Dendritic cell treated with granulocyte-macrophage colony-stimulating factor and Interleukin-4, amounts not matched to agents 40 ng/mL and 50 ng/mL, for 4 days (primary cell): Measurements from ENCODE around the gene EFNA5.

Experiments
- H3K27ac Mint-ChIP-seq: one replicate; pipeline ENCODE4 v1.8.0; 2022; ENCODE audit warnings: mild to moderate bottlenecking, mixed read lengths
- H3K27me3 Mint-ChIP-seq: one replicate; pipeline ENCODE4 v1.8.0; 2022; ENCODE audit warnings: mild to moderate bottlenecking, mixed read lengths
- H3K36me3 Mint-ChIP-seq: one replicate; pipeline ENCODE4 v1.8.0; 2022; ENCODE audit warnings: low read depth, mixed read lengths
- H3K4me1 Mint-ChIP-seq: one replicate; pipeline ENCODE4 v1.8.0; 2022; ENCODE audit warnings: low read depth, mixed read lengths
- H3K4me3 Mint-ChIP-seq: one replicate; pipeline ENCODE4 v1.8.0; 2022; ENCODE audit warnings: mild to moderate bottlenecking, moderate library complexity, mixed read lengths
- H3K9me3 Mint-ChIP-seq: one replicate; pipeline ENCODE4 v1.8.0; 2022; ENCODE audit warnings: mixed read lengths
- intact Hi-C: fragments of 100-400 bp; cut with micrococcal nuclease; formaldehyde crosslinking; loops from one replicate; pipeline ENCODE4 v1.15.0; 2022

Gene EFNA5

DNA sequence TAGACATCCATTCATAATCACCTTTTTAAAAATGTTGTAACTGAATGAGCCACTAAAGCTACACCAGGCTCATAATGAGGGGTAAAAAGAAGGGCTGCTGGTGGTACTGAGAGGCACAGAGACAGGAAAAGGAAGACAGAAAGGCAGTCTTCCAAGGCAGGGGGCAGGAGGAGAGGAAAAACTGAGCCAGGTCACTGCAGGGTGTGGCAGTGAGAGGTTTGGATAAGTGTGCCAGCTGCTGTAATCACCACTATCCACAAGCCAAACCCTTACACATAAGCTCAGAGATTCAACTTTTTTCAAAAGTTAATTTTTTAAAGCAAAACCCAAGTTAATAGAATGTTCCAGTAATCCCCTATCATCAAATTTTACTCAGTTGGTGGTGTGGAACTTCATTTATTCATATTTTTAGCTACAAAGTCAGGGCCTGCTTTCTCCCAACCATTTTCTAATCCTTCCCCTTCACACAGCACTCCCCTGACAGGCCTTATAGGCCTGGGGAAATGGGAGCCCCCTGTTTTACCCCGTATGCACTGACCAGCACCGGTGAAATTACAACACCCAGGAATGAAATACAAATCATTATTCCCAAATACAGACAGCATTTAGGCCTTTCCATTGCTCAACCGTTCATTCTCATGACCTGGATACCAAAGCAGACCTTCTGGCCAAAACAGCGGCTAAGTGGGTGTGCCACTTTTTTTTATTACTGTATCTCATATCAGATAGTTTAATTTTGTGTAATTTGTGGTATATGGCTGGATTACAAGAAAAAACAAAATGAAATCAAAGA, 76.3 kb downstream of the EFNA5 start:
- H3K27ac Mint-ChIP-seq = no peak overlapping the region
- H3K27me3 Mint-ChIP-seq = no peaks in the 10 kb centered on the region
- no peak overlapping the region for H3K4me3 Mint-ChIP-seq
- intact Hi-C loops = no loop called here
- H3K36me3 Mint-ChIP-seq = no peaks in the 10 kb centered on the region
- H3K4me1 Mint-ChIP-seq = no peaks in the 10 kb centered on the region
- no peaks in the 10 kb centered on the region for H3K9me3 Mint-ChIP-seq

DNA sequence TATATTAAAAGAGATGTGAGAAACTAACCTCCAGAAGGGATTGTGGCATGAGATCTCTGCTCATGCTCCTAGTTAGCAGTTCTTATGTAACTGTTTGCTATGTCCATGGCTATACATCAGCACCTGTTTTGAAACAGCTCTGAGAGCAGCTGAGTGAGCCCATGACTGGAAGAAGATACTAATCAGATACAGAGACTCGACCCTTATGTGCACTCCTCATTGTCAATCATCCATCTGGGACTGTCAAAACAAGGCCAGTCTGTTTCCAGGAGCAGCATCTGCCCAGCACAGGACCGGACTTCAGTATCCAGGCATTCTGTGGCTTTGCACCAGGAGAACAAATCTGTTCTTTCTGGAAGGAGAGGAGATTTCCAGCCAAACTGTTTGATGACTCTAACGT, 77.7 kb downstream of the EFNA5 start:
- intact Hi-C loops = no loop called here
- no peaks in the 10 kb centered on the region for H3K36me3 Mint-ChIP-seq
- no peaks in the 10 kb centered on the region for H3K4me1 Mint-ChIP-seq
- no peaks in the 10 kb centered on the region for H3K9me3 Mint-ChIP-seq
- no peaks in the 10 kb centered on the region for H3K27me3 Mint-ChIP-seq
- H3K4me3 Mint-ChIP-seq = no peak overlapping the region
- no peak overlapping the region for H3K27ac Mint-ChIP-seq

DNA sequence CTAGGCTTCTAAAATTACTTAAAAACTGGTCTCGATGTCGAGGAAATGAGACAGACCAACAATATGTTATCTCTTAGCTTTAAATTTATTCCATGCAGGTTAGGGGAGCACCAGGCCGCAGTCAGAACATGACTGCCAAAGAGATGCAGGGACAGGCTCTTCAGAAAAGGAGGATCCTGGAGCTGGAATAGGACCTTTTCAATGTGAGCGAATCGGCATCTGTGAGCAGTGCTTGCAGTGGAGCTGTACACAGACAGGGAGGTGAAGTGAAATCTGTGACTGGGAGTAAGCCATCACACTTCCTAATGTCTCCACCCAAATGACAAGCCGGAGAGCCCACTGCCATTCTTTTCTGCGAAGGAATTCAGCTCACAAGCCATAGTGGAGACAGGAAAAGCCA, 78.2 kb downstream of the EFNA5 start:
- no peak overlapping the region for H3K27ac Mint-ChIP-seq
- intact Hi-C loops = no loop called here
- H3K4me1 Mint-ChIP-seq = no peaks in the 10 kb centered on the region
- no peaks in the 10 kb centered on the region for H3K9me3 Mint-ChIP-seq
- no peaks in the 10 kb centered on the region for H3K36me3 Mint-ChIP-seq
- no peaks in the 10 kb centered on the region for H3K27me3 Mint-ChIP-seq
- no peak overlapping the region for H3K4me3 Mint-ChIP-seq

DNA sequence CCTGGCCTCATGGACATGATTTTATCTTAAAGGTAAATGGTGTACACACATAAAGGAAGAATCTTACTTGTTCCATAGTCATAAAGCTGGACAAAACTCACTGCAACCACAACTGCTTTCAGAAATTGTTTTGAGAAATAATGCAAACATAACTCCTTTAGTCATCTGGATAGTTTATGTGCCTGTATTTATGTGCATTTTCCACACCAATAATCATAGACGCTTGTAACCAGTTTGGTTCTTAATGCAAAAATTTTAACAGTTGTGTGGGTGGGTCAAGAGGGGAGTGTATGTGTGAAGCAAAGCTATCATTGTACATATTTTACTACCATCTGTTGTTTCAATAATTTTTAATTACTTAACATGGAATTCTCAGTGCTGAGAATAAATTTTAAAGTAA, 80.1 kb downstream of the EFNA5 start:
- Mint-ChIP-seq H3K4me3 (no peak overlapping the region), H3K9me3 (no peaks in the 10 kb centered on the region)
- intact Hi-C loops = no loop called here

DNA sequence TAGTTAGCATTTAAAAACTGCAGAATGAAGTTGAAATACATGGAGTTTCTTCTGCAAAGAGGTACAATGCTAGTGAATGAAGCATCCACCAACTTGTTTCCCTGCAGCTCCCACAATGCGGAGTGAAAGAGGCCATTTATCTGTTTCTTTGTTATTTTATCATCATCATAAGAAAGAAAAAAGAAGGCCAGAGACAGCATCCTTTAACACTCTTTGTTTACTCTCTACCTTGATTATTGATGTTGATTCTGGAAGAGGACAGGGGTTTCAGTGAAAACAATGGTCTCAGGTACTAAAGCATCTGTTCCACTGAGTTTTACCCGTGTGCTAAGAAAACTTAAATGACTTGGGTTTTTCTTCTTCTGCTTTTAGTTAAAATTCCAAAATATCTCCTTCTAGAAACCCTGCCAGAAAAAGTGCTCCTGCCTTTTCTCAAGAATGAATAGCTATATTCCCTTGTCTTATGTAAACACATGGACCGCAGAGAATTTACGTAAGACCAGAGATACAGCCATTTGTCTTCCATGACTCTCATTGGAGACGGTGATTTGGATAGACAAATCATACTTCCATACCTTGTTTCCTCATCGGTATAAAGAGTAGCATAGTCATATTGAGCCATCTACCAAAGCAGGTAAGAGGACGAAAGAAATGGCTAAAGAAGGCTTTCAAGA, 81.1 kb downstream of the EFNA5 start:
- Mint-ChIP-seq H3K27ac (no peak overlapping the region), H3K36me3 (no peaks in the 10 kb centered on the region), H3K4me1 (no peaks in the 10 kb centered on the region), H3K27me3 (no peaks in the 10 kb centered on the region), H3K4me3 (no peak overlapping the region), H3K9me3 (no peaks in the 10 kb centered on the region)
- intact Hi-C loops = no loop called here

More for the DNA sequence above, 80.1 kb downstream of the EFNA5 start:
- no peaks in the 10 kb centered on the region for H3K36me3 Mint-ChIP-seq
- H3K4me1 Mint-ChIP-seq = no peaks in the 10 kb centered on the region
- H3K27me3 Mint-ChIP-seq = no peaks in the 10 kb centered on the region
- H3K27ac Mint-ChIP-seq = no peak overlapping the region

DNA sequence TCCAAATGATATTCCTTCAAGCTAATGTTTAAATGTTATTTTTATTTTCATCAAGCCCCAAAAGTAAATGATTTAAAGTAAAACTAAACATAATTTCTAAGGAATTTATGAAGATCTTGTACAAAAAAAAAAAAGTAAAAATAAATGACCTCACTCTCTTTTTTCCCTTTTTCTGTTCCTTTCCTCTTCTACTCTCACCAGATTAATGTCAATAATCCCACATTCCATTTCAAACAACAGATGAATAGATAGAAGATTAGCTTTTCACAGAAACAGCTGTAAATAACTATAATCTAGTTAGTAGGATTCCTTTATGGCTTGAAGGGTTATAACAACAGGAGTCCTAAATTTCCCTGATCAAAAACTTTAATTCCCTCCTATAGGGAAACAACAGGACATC, 88.1 kb downstream of the EFNA5 start:
- H3K9me3 Mint-ChIP-seq = no peaks in the 10 kb centered on the region
- no peaks in the 10 kb centered on the region for H3K36me3 Mint-ChIP-seq
- no peak overlapping the region for H3K27ac Mint-ChIP-seq
- no peaks in the 10 kb centered on the region for H3K27me3 Mint-ChIP-seq
- intact Hi-C loops = no loop called here
- no peaks in the 10 kb centered on the region for H3K4me1 Mint-ChIP-seq
- H3K4me3 Mint-ChIP-seq = no peak overlapping the region

DNA sequence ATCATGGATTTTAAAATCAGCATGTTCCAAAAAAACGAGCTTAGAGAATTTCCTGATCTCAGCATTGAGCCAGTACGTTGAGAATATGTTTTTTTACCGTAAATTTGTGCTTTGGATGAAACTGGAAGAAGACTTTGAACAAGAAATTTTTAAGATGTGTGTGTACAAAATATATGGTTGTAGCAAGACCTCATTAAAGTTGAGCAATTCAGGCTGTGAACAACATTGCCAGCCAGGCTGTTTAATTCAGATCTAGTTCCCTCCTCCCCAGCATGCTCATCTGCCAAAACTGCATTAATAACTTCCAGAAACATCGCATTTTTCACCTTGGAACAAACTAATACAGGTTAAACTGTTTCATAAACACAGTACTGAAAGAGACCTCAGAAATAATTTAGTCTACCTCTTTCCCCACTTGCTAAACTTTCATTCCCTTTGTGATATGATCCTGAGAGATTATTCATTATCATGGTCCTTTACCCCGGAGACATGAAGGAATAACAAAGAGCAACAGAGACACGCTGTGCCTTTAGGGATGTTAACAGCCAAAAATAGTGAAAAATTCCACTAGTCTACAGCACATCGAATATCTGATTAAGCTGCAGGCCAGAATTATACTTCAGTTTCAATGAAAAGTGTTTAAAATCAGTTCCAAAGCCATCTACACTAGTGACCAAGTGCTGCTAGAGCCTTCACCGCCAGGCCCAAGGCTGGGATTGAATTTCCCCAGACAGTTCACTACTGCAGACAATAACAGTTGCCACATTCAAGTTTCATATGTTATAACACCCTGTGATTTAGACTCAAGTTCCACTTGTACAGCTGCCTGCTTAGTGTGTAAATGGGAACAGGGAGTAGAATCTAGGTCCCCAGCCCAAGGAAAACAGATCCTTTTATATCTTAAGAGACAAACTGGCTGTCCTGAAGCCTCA, 89.6 kb downstream of the EFNA5 start:
- Mint-ChIP-seq H3K9me3 (no peaks in the 10 kb centered on the region), H3K27ac (no peak overlapping the region), H3K4me3 (no peak overlapping the region), H3K36me3 (no peaks in the 10 kb centered on the region), H3K4me1 (no peaks in the 10 kb centered on the region), H3K27me3 (no peaks in the 10 kb centered on the region)
- intact Hi-C loops = no loop called here

DNA sequence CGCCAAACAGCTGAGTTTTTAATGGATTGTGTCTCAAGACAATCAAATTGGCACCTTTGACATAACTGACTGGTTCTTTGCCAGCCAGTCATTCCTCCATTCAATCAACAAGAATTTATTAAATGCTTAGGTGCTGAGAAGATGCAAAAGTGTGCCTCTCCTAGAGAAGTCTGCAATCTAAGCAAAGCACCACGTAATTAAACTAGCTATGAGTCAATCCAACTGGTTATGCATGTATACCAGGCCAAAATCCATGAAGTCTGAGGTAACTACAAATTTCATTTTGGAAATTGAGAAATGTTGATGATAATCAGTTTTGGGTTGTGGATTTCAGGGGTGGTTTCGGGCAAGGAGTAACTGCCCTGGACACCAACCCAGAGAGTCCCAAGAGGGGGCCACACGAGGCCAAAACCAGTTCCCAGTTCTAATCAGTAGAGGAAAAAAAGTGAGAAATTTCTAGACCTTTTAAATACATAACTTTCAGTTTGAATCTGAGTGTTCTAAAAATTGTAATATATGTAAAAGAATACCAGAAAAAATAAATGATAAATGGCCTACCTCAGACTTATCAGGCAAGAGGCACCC, 92.6 kb downstream of the EFNA5 start:
- intact Hi-C loops = loop anchor here (10.0 kb wide), 1 partner anchor 333 kb away; no protein-coding TSS in a partner anchor
- Mint-ChIP-seq H3K9me3 (no peaks in the 10 kb centered on the region), H3K27me3 (no peaks in the 10 kb centered on the region), H3K4me3 (no peak overlapping the region), H3K4me1 (no peaks in the 10 kb centered on the region), H3K36me3 (no peaks in the 10 kb centered on the region), H3K27ac (no peak overlapping the region)

DNA sequence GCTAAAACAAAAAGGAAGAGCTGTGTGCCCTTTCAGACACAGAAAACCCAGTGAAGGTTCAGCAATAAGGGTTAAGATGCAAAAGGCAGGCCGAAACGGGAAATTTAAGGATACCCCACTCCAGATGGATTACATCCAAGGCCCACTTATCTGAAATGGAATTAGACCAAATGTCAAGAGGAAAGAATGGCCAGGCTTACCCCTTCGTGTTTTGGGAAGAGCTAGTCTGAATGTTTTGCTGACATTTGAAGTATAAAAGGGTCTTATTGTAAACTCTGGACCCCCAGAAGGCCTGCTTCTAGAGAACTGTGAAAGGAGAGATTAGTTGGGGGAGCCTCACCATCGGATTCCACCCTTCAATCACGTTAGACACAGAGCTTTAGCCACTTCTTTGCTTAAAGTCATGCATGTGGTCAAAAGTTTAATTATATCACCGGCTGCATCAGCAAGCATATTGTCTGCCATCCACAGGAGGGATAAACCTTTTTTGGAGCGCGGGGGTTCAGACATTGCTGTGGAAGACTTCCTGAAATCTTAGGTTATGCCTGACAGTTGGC, 93.3 kb downstream of the EFNA5 start:
- intact Hi-C loops = loop anchor here (10.0 kb wide), 1 partner anchor 333 kb away; no protein-coding TSS in a partner anchor
- H3K27ac Mint-ChIP-seq = no peak overlapping the region
- H3K9me3 Mint-ChIP-seq = no peaks in the 10 kb centered on the region
- H3K36me3 Mint-ChIP-seq = no peaks in the 10 kb centered on the region
- H3K4me3 Mint-ChIP-seq = no peak overlapping the region
- H3K4me1 Mint-ChIP-seq = no peaks in the 10 kb centered on the region
- H3K27me3 Mint-ChIP-seq = peaks cover 3% of the 10 kb centered on the region

DNA sequence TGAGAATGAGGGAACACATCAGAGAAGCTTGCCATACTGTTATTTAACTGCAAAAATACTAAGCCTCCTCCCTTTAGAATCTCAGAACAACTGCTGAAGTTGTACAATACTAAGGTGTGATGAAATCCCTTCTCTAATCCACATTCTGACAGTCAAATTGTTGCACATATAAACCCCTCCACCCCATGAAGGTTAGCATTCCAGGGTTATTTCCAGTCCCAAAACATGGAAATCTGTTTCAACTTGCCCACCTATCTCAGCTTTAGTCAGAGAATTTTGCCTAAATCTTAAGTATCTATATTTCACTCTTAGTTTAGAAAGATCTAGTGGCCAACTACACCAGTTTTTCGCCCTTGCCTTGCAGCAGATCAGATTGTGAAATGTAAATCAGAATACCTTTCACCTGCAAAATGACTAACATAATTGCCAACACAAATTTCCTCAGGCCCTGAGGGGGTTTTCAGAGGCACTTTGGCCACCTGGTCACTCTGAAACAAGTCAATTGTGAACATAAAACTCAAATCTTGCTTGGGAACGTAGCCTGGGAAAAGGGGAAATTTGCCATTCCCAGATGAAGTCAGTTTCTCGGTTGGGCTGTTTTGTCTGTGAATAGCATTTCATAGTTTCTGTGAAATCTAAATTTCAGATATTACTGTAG, 93.9 kb downstream of the EFNA5 start:
- H3K4me1 Mint-ChIP-seq = peaks cover 5% of the 10 kb centered on the region
- H3K4me3 Mint-ChIP-seq = no peak overlapping the region
- intact Hi-C loops = loop anchor here (10.0 kb wide), 1 partner anchor 332 kb away; no protein-coding TSS in a partner anchor

DNA sequence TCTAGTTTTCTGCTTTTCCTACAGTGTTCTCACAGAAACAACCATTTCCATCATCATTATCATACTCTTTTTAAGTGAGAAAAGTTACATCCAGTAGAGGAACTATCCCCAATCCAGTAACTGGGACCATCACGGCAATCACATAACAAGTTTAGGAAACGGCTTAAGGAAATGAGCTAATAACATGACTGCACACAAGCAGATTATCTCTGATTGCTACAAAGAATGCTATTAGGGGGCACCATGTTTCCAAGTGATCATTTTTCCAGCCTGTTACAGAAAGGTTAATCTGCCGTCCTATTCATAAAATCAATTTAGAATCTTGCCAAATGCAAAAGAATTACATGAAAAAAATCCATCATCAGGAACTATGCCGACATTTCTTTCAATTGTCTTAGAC, 94.6 kb downstream of the EFNA5 start:
- H3K4me1 Mint-ChIP-seq = peaks cover 11% of the 10 kb centered on the region
- no peak overlapping the region for H3K27ac Mint-ChIP-seq
- intact Hi-C loops = loop anchor here (10.0 kb wide), 1 partner anchor 331 kb away; no protein-coding TSS in a partner anchor
- H3K4me3 Mint-ChIP-seq = no peak overlapping the region
- H3K27me3 Mint-ChIP-seq = peaks cover 7% of the 10 kb centered on the region
- no peaks in the 10 kb centered on the region for H3K9me3 Mint-ChIP-seq
- H3K36me3 Mint-ChIP-seq = no peaks in the 10 kb centered on the region

More for the DNA sequence above, 93.9 kb downstream of the EFNA5 start:
- Mint-ChIP-seq H3K9me3 (no peaks in the 10 kb centered on the region), H3K27me3 (peaks cover 6% of the 10 kb centered on the region), H3K36me3 (no peaks in the 10 kb centered on the region), H3K27ac (no peak overlapping the region)

DNA sequence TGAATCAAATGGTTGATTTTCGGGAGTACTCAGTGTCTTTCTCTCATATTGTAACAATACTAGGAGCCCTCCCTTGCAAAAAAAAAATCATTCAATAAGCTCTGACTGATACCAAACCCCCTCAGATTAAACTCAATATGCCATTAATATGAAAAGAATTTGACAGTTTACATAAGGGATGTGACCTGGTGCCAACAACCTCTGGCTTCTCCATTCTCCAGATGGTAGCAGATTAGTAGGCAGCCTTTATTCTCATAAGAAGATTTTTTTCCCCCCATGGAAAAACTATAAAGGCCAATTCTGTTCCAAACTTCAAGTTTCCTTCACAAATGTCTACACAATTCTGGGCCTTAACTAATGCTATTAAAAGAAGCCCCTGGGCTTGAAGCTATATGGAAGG, 96.5 kb downstream of the EFNA5 start:
- H3K9me3 Mint-ChIP-seq = no peaks in the 10 kb centered on the region
- intact Hi-C loops = loop anchor here (10.0 kb wide), 1 partner anchor 329 kb away; no protein-coding TSS in a partner anchor
- no peak overlapping the region for H3K27ac Mint-ChIP-seq
- no peak overlapping the region for H3K4me3 Mint-ChIP-seq
- peaks cover 11% of the 10 kb centered on the region for H3K27me3 Mint-ChIP-seq
- H3K36me3 Mint-ChIP-seq = no peaks in the 10 kb centered on the region
- H3K4me1 Mint-ChIP-seq = peaks cover 16% of the 10 kb centered on the region
